GM23248 (cell line): ENCODE results near the gene DNAJB2.
"Not testable (repeated sequence)": the region's sequence is repeated elsewhere in the genome, so short reads cannot be mapped to it uniquely, and the experiment has no call there.

Experiments used
- EZH2 ChIP-seq: fragments of 200-600 bp; sonication (generic); IDR thresholded peaks from 2 replicates; pipeline ENCODE4 v1.6.1; 2018; ENCODE audit warnings: antibody characterized with exemption, mild to moderate bottlenecking; ENCODE audit not compliant: insufficient read depth, poor library complexity, severe bottlenecking
- EZH2phosphoT487 ChIP-seq: fragments of 200-600 bp; sonication (generic); IDR thresholded peaks from 2 replicates; pipeline ENCODE4 v1.6.1; 2018; ENCODE audit warnings: antibody characterized with exemption, moderate library complexity, mild to moderate bottlenecking, low read depth; ENCODE audit not compliant: insufficient read depth

- not testable (repeated sequence) for TF ChIP-seq EZH2, EZH2phosphoT487
These were observed 33.6 kb downstream of the DNAJB2 start for GRCh38 chr2:219312683-219313263.
